Loucy (cell line): ENCODE measurements around the gene ADGRG1.

Experiments
- EZH2phosphoT487 ChIP-seq: fragments of 200-600 bp; IDR thresholded peaks from 2 replicates; pipeline ENCODE4 v1.6.1; 2018; ENCODE audit warnings: antibody characterized with exemption, mild to moderate bottlenecking, moderate library complexity, borderline replicate concordance
- TF ChIP-seq, protein P1 (sequence below): fragments of 200-600 bp; sonication (generic); conservative IDR thresholded peaks from 2 replicates; pipeline ENCODE4 v1.5.1; 2014; ENCODE audit warnings: mild to moderate bottlenecking, antibody characterized with exemption, low read length

DNA sequence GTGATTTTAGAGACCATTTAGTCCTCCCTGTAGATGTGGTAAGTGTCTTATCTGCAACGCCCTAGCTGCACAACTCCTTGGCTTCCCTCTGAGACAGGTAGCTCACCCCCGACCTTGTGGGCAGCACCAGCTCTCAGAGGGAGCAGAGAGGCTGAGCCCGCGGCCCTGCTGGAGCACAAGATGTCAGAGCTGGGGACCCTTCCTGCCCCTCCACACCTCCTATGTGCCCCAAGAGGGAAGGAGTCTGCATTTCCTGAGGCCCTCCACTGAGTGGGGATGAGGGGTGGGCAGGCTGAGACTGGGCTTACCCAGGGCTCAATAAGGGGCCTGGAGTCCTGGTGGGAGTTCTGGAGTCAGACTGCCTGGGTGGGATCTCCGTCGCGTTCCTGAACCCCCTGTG lies 12.2 kb upstream of the ADGRG1 start:
- TF ChIP-seq, protein P1, sequence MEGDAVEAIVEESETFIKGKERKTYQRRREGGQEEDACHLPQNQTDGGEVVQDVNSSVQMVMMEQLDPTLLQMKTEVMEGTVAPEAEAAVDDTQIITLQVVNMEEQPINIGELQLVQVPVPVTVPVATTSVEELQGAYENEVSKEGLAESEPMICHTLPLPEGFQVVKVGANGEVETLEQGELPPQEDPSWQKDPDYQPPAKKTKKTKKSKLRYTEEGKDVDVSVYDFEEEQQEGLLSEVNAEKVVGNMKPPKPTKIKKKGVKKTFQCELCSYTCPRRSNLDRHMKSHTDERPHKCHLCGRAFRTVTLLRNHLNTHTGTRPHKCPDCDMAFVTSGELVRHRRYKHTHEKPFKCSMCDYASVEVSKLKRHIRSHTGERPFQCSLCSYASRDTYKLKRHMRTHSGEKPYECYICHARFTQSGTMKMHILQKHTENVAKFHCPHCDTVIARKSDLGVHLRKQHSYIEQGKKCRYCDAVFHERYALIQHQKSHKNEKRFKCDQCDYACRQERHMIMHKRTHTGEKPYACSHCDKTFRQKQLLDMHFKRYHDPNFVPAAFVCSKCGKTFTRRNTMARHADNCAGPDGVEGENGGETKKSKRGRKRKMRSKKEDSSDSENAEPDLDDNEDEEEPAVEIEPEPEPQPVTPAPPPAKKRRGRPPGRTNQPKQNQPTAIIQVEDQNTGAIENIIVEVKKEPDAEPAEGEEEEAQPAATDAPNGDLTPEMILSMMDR: no peak
- no peak for TF ChIP-seq EZH2phosphoT487
